ENCODE measurements around the gene CCDC57. TPM values are rescaled to one million over a fixed set of nuclear protein-coding genes. Genes with fewer than 3 reads are reported as not detected.
"Not testable (repeated sequence)": the region's sequence is repeated elsewhere in the genome, so short reads cannot be mapped to it uniquely, and the experiment has no call there.

The CCDC57 gene
- polyA plus RNA-seq (2013, experiment 1 of 2; ENCODE audit: insufficient read length) = 24.7 TPM
- polyA plus RNA-seq (2013, experiment 2 of 2; ENCODE audit: insufficient read length) = 21.2 TPM

DNA sequence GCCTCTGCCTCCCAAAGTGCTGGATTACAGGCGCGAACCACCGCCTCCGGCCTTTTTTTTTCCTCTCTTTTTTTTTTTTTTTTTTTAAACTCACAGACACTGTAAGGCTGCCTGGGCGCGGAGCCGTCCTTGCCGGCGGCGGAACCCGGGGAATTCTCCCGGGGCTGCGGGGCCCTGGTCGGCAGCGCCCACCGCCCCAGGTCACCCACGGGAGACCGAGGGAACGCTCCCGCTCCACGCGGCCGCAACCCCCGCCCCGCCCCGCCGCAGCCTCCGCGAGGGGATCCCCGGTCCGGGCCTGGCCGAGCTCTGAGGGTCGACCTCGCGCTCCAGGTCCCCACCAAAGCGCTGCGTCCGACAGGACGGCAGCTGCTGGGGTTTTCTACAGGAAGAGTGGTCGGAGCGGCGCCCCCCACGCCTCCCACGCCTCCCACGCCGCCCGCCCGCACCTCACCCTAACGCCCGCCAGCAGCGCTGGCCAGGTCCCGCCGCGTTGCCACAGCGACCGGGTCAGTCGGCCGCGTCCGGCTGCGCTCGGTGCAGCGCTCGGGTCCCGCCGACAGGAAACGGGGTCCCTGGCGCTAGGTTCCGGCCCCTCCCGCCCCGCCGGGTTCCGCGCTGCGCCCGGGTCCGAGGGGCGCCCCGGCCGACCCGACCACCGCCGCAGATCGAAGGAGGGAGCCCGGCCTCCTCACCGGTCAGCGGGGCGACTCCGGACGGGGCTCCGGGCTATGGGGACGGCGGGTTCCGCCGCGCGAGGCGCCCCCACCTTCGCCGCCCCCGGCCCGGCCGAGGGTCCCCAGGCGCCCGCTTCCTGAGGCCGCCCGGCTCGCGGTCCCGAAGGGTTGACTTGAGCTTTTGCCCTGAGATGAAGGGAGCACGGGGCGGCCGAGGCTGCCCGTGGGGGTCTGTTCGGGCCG, at the start of gene CCDC57:
CCDC57 (minus strand) TSS at position 512 of the 920 bp plus-strand sequence. CDS start 10,898 bp downstream, outside the sequence.
- DNase-seq = peak; percentile 79

DNA sequence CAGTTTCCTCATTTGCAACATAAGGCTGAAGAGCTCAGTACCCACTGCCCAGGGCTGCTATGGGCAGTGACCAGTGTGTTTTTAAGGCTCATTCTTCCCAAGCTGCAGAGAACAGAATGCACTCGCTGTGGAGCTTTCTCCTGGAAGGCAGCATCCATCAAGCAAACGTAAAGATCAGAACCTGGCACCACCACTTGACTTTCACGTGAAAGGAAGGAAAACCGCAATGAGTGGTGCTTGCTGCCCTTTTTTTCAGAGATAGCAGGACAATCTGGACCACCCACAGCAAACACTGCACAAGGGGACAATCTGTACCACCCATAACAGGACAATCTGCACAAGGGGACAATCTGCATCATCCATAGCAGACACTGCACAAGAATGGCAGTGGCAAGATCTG, 49.7 kb upstream of the CCDC57 start:
- DNase-seq = no peak

GRCh38 chr17:82259972-82260961, 47.6 kb upstream of the CCDC57 start:
- not testable (repeated sequence) for DNase-seq

GRCh38 chr17:82258555-82258954, 45.9 kb upstream of the CCDC57 start:
- DNase-seq = no peak

GRCh38 chr17:82257473-82257872, 44.8 kb upstream of the CCDC57 start:
- DNase-seq = no peak

GRCh38 chr17:82256242-82256885, 43.7 kb upstream of the CCDC57 start:
- DNase-seq = no peak

DNA sequence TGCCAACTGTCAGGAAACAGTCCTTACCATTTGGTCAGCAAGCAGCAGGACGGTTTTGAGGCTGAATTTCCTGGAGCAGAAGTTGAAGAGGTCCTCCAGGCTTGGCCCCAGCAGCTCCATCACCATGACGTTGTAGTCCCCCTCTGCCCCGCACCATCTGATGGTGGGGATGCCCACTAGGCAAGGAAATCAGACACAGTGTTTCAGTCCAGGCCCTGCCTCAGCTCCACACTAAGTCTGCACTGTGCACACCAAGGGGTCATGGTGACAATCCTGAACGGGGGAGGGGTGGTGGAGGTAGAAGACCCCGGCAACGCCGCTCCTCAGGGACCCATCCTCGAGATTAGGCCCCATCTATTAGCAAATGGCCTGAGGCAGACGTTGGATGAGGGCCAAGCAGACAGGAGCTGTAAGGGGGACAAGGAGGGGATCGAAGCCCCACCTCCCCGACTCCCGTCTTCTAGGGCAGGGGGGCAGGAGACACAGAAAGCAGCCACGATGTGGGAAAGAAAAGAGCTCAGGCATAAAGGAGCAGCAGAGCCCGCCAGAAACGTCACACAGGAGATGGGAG, 42.8 kb upstream of the CCDC57 start:
- DNase-seq = no peak

DNA sequence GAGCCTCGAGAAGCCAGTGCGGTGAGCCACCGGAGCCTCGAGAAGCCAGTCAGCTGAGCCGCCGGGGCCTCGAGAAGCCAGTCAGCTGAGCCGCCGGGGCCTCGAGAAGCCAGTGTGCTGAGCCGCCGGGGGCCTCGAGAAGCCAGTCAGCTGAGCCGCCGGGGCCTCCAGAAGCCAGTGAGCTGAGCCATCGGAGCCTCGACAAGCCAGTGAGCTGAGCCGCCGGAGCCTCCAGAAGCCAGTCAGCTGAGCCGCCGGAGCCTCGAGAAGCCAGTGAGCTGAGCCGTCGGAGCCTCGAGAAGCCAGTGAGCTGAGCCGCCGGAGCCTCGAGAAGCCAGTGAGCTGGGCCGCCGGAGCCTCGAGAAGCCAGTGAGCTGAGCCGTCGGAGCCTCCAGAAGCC, 42.1 kb upstream of the CCDC57 start:
- not testable (repeated sequence) for DNase-seq

- not testable (repeated sequence) for DNase-seq
Measured at GRCh38 chr17:82254096-82254495, 41.5 kb upstream of the CCDC57 start.

- DNase-seq = no peak
Measured at GRCh38 chr17:82253179-82253544, 40.5 kb upstream of the CCDC57 start.

DNA sequence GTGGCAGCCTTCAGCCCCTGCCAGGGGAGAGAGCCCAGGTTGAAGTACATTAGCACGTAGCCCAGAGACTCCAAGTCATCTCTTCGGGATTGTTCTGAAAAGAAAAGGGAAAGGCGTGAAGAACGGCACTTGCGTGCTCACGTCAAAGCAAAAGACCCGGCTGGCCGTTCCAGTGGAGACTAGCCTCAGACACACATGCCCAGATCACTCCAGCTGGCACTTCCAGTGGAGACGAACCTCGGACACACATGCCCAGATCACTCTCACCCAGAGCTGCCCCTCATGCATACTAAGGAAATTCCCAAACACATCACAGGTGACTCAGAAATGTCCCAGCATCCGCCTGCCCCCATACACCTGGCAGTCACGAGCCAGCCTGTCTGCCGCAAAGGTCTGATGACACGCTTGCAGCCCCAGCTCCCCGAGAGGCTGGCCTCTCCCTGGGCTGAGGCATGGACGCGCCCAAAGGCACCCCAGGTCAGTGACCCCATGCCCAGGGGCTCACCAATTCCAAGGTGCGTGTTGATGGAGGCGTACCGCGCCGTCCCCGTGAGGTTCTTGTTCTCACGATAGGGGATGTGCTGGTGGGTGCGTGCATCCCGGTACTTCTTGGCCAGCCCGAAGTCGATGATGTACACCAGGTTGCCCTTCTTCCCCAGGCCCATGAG, 40.0 kb upstream of the CCDC57 start:
- no peak for DNase-seq

GRCh38 chr17:82250868-82251500, 38.3 kb upstream of the CCDC57 start:
- no peak for DNase-seq

GRCh38 chr17:82249896-82250581, 37.4 kb upstream of the CCDC57 start:
- DNase-seq = no peak

DNA sequence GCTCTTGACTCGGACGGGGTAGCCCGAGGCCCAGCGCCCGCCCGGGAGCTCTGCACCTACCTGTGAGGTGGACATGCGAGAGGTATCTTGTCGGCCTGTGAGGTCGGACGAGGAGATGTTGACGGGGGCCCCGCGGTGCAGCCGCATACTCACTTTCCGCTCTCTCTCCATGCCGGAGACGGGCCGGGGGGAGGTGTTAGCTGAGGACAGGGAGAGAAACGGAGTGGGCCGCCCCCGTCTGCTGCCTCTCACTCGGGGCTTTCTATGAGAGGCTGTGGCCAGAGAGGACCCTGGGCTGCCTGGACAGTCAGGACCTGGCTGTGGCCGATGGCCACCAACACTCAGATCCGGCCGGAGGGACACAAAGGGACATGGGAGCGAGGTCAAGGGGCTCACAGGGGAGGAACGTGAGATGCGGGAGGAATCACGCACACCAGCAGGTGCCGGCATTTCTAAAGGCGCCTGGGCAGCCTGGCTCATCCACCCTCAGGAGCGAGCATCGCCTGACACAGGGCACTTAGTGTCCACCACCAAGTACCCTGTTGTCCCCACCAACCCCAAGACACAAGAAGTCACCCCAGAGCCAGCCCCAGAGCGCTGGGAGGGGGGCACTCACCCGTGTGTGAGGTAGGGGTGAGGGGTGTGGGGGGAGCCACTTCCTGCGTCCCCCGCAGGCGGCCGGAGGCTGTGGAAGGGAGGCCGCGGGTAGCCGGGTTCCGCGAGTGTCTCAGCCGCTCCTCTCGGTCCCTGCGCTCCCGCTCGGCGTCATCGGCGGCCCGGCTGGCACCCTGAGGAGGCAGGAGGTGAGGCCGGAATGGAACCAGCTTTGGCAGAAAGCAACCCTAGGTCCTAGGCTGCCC, 36.4 kb upstream of the CCDC57 start:
- no peak for DNase-seq

DNA sequence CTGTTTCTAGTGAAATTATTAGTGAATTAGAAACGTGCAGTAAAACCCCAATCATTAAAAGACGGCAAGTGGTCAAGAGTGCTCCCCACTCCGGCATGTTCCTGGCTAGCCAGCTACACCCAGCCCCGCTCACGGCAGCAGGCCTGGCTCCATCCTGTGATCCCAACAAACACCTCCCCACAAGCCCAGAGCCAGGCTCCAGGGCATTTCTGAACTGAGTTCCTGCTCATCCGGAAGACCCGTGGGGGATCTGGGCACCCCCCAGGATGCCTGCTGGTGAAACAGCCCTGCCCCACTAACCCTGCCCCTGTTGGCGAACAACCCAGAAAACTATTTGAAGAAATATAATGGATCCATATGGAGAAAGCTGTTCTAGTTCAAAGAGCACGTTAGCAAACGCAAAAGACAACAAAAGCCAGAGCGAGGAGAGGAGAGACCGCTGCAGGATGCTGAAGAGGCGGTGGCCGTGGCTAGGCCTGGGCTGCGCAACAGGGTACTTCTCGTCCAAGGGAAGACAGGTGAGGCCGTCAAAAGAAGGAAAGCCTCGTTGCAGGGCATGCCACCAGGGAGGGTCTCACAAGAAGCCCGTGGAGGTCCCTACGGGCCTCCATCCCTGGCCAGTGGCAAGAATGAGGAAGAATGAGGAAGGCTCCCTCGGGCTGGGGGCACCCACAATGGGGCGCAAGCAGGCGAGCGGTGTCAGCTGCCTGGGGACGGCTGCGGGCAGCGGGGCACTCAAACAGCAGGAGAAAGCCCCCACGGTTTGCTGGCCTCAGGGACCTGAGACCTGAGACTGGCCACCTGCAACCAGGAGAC, 35.4 kb upstream of the CCDC57 start:
- no peak for DNase-seq

GRCh38 chr17:82247182-82247823, 34.7 kb upstream of the CCDC57 start:
- DNase-seq = no peak

- DNase-seq = no peak
Measured at GRCh38 chr17:82246365-82247181, 33.9 kb upstream of the CCDC57 start.

All from fibroblast of skin of abdomen (primary cell).